ENCODE measurements around the gene AUTS2. TPM values are rescaled to one million over a fixed set of nuclear protein-coding genes. Genes with fewer than 3 reads are reported as not detected.

The AUTS2 gene
- total and polyA plus RNA-seq, 2 donors = 13.4 to 87.7 TPM

DNA sequence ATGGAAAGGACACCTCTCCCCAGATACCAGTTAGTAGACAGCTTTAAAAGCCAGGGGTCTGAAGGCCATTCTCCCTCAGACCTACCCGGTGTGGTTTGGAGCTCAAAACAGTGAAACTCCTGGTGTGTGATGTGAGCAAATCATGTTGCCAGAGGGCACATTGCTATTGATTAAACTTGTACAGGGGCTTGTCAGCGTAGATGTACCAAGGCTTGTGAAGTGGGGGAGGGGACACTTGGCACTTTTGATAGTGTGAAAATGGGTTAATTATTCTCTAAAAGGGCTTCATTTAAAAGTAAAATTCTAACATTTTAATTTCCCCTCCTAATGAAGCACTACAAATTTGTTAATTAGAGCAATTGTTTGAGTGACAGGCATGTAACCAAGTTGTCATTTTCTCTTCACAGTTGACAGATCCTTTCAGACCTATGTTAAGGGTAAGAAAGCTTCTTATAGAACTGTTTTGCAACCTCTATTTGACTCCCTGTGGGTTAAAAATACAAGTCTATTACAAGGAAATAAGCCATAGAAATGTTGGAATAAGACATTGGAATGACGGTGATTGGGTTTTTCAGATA is 1176.8 kb downstream of the AUTS2 start:
- no peaks in the 10 kb centered on the region for H3K4me1 ChIP-seq (ENCODE audit: insufficient read depth)
- no peak overlapping the region for H3K27ac ChIP-seq (ENCODE audit: low read depth)
- no peak for DNase-seq (ENCODE audit: extremely low spot score)
- peaks cover 7% of the 10 kb centered on the region for H3K36me3 ChIP-seq (ENCODE audit: insufficient read depth)
- 95% methylated on average over 3 of the region's 3 CpGs for WGBS
- no peak overlapping the region for H3K4me3 ChIP-seq (ENCODE audit: low read depth, low read length)

DNA sequence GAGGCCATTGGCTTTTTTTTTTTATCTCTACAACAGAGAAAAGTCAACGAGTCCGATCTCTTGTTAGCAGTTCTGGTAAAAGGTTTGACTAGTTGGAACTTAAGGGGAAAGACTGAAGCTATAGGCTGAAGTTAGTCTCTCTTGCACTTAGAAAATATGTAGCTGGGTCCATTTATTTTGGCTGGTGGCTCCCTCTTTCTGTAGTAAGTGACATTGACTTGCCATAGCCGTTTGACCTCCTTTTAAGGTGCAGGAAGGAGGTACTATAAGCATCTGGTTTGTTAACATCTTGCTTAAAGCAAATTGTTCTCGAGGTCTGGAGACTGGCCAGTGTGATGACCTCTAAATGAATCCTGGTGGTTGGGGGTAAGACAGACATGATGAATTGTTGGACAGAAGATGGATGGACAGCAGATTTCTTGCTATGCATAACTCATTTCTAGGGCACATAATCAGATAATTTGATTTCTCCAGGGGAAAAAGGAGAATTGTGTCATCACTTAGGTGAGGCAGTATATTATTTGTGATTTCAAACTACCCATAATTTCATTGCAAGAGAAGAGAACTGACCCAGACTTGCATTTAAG is 1177.4 kb downstream of the AUTS2 start:
- H3K27ac ChIP-seq (ENCODE audit: low read depth) = no peak overlapping the region
- no peak overlapping the region for H3K4me3 ChIP-seq (ENCODE audit: low read depth, low read length)
- DNase-seq (ENCODE audit: extremely low spot score) = no peak
- WGBS = 78% methylated on average over 4 of the region's 4 CpGs
- H3K36me3 ChIP-seq (ENCODE audit: insufficient read depth) = peaks cover 7% of the 10 kb centered on the region
- no peaks in the 10 kb centered on the region for H3K4me1 ChIP-seq (ENCODE audit: insufficient read depth)

DNA sequence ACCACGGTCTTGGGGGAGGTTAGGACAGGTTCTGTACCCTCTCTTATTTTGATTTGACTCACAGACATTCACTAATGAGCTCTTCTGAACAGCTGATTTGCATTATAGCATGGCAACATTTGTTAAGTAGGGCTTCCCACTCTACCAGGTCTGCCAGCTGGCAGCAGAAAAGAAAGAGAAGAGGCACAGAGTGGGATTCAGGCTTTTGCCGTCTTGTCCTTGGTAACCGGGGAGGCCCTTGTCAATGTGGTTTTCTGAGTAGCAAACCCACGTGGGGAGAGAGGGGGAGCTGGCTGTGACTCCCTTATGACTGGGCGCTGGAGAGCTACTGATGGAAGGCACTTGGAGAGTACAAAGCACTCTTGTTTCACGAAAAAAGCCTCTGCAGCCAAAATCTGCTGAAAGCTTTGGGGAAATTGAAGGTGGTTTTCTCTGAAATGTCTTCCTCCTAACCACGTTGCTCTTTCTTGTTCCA is 1178.4 kb downstream of the AUTS2 start:
- WGBS = 81% methylated on average over 7 of the region's 7 CpGs
- no peak for DNase-seq (ENCODE audit: extremely low spot score)
- Histone ChIP-seq H3K4me3 (ENCODE audit: low read depth, low read length) (no peak overlapping the region), H3K27ac (ENCODE audit: low read depth) (no peak overlapping the region), H3K4me1 (ENCODE audit: insufficient read depth) (no peaks in the 10 kb centered on the region), H3K36me3 (ENCODE audit: insufficient read depth) (peaks cover 7% of the 10 kb centered on the region)

DNA sequence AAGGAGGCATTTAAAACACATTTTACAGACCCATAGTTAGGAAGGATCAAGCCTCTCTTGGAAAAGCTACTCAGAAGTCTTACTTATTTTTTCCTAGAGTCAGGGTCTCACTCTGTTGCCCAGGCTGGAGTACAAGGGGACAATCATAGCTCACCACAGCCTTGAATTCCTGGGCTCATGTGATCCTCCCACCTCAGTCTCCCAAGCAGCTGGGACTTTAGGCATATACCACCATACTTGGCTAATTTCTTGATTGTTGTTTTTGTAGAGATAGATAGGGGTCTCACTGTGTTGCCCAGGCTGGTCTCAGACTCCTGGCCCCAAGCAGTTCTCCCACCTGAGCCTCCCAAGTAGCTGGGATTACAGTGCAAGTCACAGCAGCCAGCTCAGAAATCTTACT is 1179.0 kb downstream of the AUTS2 start:
- Histone ChIP-seq H3K4me3 (ENCODE audit: low read depth, low read length) (no peak overlapping the region), H3K4me1 (ENCODE audit: insufficient read depth) (no peaks in the 10 kb centered on the region), H3K36me3 (ENCODE audit: insufficient read depth) (peaks cover 5% of the 10 kb centered on the region), H3K27ac (ENCODE audit: low read depth) (no peak overlapping the region)
- DNase-seq (ENCODE audit: extremely low spot score) = no peak

DNA sequence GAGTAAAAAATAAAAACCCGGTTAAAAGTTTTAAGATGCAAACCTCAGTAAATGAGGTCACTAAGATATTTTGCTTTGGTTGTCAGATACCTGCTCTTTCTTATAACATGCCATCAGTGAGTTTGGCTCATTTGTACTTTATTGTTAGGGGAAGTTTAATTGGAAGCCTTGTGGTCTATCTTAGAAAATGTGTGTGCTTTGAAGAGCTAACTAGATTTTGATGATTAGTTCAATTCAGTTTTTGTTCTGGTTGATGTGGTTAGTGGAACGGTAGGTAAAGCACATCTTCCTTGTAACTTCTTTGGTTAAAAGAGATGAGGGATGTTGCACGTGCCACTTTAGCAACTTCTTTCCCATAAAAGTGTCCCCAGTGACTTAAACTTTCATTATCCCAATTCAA is 1180.3 kb downstream of the AUTS2 start:
- 88% methylated on average over 3 of the region's 3 CpGs for WGBS
- no peak overlapping the region for H3K27ac ChIP-seq (ENCODE audit: low read depth)
- no peak for DNase-seq (ENCODE audit: extremely low spot score)
- no peaks in the 10 kb centered on the region for H3K4me1 ChIP-seq (ENCODE audit: insufficient read depth)
- peaks cover 5% of the 10 kb centered on the region for H3K36me3 ChIP-seq (ENCODE audit: insufficient read depth)
- no peak overlapping the region for H3K4me3 ChIP-seq (ENCODE audit: low read depth, low read length)

DNA sequence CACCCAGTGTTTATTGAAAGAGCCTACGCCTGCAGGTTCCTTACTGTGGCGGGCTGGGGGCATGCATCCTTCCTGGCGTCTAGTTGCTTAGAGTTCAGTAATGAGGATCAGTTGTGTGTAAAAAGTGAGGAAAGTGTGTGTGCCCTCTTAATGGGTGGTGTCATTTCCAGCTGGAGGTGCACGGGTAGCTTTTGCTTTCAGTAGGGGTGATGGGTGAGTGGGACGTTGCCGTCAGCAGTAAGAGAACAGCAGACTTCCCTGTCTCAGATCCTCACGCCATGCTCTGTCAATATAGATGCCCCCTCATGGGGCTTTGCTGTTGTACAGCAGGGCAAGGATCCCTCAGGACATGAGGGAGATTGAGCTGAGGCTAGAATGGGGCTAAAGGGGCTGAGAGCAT is 1181.0 kb downstream of the AUTS2 start:
- Histone ChIP-seq H3K4me1 (ENCODE audit: insufficient read depth) (no peaks in the 10 kb centered on the region), H3K36me3 (ENCODE audit: insufficient read depth) (peaks cover 5% of the 10 kb centered on the region), H3K27ac (ENCODE audit: low read depth) (no peak overlapping the region), H3K4me3 (ENCODE audit: low read depth, low read length) (no peak overlapping the region)
- WGBS = 88% methylated on average over 7 of the region's 7 CpGs
- no peak for DNase-seq (ENCODE audit: extremely low spot score)

DNA sequence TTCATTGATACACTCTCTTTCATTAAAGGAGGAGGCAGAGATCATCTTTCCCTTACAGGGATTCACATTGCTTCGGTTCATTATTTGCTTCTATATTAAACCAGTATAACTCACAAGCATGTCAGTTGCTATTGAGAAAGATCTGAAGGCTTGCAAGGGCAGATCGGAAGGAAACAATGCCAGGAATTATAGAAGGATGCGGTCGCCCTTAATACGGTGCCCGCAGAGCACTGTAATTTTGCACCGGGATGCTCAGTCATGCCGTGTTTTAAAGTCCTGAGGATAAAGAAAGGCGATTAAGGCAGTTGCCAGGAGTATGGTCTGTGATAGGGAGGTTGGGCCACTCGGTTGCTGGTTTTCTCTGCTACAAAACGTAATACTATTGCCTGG is 1183.6 kb downstream of the AUTS2 start:
- peaks cover 16% of the 10 kb centered on the region for H3K36me3 ChIP-seq (ENCODE audit: insufficient read depth)
- no peak for DNase-seq (ENCODE audit: extremely low spot score)
- H3K27ac ChIP-seq (ENCODE audit: low read depth) = no peak overlapping the region
- H3K4me1 ChIP-seq (ENCODE audit: insufficient read depth) = no peaks in the 10 kb centered on the region
- WGBS = 96% methylated on average over 11 of the region's 11 CpGs
- H3K4me3 ChIP-seq (ENCODE audit: low read depth, low read length) = no peak overlapping the region

DNA sequence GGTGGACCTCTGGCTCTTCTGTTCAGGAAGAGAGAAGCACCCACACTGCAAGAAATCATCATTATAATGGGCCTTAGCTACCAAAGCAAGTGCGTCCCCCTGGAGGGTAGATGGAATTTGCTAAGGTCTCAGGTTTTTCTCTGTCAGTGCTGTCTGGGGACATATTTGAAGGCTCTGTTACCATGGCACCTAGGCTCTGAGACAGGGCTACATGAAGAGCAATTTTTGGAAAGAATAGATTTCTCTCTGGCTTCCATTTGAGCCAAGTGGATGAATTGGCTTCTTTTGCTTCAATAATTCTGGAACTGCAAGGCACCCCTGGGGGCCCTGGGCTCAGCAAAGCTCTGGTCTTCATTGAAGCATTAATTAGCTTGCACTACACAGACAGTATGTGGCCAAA is 1184.5 kb downstream of the AUTS2 start:
- peaks cover 14% of the 10 kb centered on the region for H3K36me3 ChIP-seq (ENCODE audit: insufficient read depth)
- H3K4me1 ChIP-seq (ENCODE audit: insufficient read depth) = no peaks in the 10 kb centered on the region
- H3K27ac ChIP-seq (ENCODE audit: low read depth) = no peak overlapping the region
- H3K4me3 ChIP-seq (ENCODE audit: low read depth, low read length) = no peak overlapping the region
- DNase-seq (ENCODE audit: extremely low spot score) = no peak
- 100% methylated on average over 1 of the region's 1 CpG for WGBS

DNA sequence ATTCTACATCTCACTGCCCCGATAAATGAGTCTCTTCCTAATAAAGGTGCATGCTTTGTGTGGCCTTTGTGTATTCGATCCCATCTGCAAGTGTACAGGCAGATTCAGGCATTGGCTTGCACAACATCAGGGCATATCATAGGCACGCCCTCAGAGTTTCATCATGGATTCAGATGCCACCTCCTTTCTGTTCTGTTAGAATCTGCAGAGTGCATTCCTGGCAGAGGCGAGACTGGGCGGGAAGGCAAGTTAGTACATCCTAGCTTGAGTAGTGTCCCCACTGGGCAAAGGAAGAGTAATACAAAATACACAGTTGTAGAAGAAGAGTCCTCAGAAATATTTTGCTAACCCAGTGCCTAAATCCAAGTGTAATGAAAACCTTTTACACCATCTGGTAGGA is 1187.2 kb downstream of the AUTS2 start:
- WGBS = 93% methylated on average over 5 of the region's 5 CpGs
- DNase-seq (ENCODE audit: extremely low spot score) = no peak
- Histone ChIP-seq H3K4me3 (ENCODE audit: low read depth, low read length) (no peak overlapping the region), H3K36me3 (ENCODE audit: insufficient read depth) (peaks cover 23% of the 10 kb centered on the region), H3K4me1 (ENCODE audit: insufficient read depth) (no peaks in the 10 kb centered on the region), H3K27ac (ENCODE audit: low read depth) (no peak overlapping the region)

DNA sequence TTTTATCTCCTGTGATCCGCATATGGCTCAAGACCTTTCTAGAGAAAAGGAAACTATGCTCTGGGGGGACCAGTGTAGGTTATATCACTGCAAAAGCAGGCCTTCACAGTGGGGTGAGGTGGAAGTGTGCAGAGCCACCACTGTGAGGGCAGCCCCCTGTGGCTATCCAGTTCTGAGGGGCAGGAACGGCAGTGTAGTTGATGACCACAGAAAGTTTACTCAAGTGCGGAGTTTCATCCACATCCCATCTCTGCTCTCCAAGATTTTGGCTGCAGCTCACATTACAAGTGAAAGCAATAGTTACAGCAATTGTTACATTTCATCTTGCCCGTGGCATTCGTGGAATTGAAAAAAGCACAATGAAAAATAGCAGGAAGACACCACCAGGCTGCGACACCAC is 1187.8 kb downstream of the AUTS2 start:
- peaks cover 24% of the 10 kb centered on the region for H3K36me3 ChIP-seq (ENCODE audit: insufficient read depth)

DNA sequence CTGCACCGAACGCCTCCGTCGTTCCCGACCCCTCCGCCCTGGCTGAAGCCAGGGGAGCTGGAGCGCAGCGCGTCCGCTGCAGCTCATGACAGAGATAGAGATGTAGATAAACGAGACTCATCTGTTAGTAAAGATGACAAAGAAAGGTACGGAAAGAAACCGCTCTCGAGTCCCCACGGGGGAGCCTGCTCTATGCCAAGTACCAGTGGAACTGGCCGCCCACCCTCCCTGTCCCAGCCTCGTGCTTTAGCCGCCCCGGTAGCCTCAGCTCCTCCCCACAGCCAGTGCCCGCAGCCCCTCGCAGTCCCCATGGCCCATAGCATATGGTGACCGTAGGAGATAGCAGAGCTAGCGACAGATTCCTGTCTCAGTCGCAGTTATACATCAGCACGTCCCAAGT is 1189.0 kb downstream of the AUTS2 start:
- H3K36me3 ChIP-seq (ENCODE audit: insufficient read depth) = peaks cover 24% of the 10 kb centered on the region
- WGBS = 96% methylated on average over 25 of the region's 25 CpGs

More for the DNA sequence above, 1187.8 kb downstream of the AUTS2 start:
- 93% methylated on average over 6 of the region's 6 CpGs for WGBS
- no peak overlapping the region for H3K27ac ChIP-seq (ENCODE audit: low read depth)
- DNase-seq (ENCODE audit: extremely low spot score) = no peak
- no peaks in the 10 kb centered on the region for H3K4me1 ChIP-seq (ENCODE audit: insufficient read depth)
- H3K4me3 ChIP-seq (ENCODE audit: low read depth, low read length) = no peak overlapping the region

DNA sequence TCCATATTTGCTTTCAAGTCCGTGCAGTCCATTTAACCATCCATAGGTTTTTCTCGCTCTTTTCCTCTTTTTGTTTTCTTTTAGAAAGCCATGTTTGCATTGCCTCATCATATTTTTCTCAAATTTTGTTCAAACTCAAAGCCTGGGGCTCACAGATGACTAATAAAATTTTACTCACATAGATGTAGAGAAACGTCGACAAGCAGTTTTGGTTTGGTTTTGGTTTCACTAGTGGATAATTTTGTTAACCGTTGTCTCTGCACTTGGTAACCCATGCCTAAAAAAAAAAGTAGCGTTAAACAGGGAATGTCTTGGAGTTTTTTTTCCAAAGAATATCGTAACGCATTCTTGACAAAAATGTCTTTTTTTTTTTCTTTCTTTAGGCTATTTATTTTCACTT is 1189.5 kb downstream of the AUTS2 start:
- H3K36me3 ChIP-seq (ENCODE audit: insufficient read depth) = peaks cover 24% of the 10 kb centered on the region
- H3K27ac ChIP-seq (ENCODE audit: low read depth) = no peak overlapping the region
- 85% methylated on average over 8 of the region's 8 CpGs for WGBS
- no peak for DNase-seq (ENCODE audit: extremely low spot score)
- H3K4me3 ChIP-seq (ENCODE audit: low read depth, low read length) = no peak overlapping the region
- no peaks in the 10 kb centered on the region for H3K4me1 ChIP-seq (ENCODE audit: insufficient read depth)

More for the DNA sequence above, 1189.0 kb downstream of the AUTS2 start:
- Histone ChIP-seq H3K4me1 (ENCODE audit: insufficient read depth) (no peaks in the 10 kb centered on the region), H3K4me3 (ENCODE audit: low read depth, low read length) (no peak overlapping the region), H3K27ac (ENCODE audit: low read depth) (no peak overlapping the region)
- no peak for DNase-seq (ENCODE audit: extremely low spot score)

DNA sequence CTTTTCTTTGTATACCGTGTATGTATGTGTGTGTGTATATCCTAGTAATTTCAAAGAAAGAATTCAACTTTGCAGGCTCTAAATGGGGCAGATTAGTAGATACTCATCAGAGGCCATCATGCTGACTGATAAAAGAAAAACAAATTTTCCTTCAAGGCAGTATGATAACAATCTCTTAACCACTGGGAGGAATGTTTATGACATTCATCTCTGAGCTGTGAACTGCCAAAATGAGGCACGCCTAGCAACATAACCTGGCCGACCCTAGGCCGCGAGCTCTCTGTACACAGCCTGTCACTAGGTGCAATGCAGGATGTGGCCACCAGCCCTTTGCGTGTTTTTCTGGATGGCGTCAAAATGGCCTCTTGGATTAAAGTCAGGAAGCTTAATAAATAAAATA is 1190.0 kb downstream of the AUTS2 start:
- WGBS = 81% methylated on average over 7 of the region's 7 CpGs
- DNase-seq (ENCODE audit: extremely low spot score) = no peak
- Histone ChIP-seq H3K36me3 (ENCODE audit: insufficient read depth) (peaks cover 24% of the 10 kb centered on the region), H3K4me3 (ENCODE audit: low read depth, low read length) (no peak overlapping the region), H3K27ac (ENCODE audit: low read depth) (no peak overlapping the region), H3K4me1 (ENCODE audit: insufficient read depth) (no peaks in the 10 kb centered on the region)

DNA sequence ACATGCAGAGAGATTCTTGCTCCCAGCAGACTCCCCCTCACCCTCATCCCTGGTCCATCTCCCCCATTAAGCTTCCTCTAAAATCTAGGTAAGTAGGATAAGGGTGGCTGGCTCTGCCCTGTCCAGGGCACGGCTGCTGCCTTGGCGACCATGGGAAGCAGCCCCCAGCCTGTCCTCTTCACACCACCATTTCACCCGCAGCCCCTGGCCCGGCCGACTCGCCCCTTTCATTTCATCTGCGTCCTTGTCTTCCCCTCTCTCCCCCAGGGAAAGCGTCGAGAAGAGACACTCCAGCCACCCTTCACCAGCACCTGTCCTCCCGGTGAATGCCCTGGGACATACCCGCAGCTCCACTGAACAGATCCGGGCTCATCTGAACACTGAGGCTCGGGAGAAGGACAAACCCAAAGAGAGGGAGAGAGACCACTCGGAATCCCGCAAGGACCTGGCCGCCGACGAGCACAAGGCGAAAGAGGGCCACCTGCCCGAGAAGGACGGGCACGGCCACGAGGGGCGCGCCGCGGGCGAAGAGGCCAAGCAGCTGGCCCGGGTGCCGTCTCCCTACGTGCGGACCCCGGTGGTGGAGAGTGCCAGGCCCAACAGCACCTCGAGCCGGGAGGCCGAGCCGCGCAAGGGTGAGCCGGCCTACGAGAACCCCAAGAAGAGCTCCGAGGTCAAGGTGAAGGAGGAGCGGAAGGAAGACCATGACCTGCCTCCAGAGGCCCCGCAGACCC is 1191.4 kb downstream of the AUTS2 start:
- no peak overlapping the region for H3K4me3 ChIP-seq (ENCODE audit: low read depth, low read length)
- no peaks in the 10 kb centered on the region for H3K4me1 ChIP-seq (ENCODE audit: insufficient read depth)
- no peak for DNase-seq (ENCODE audit: extremely low spot score)
- H3K27ac ChIP-seq (ENCODE audit: low read depth) = no peak overlapping the region
- 99% methylated on average over 43 of the region's 43 CpGs for WGBS
- H3K36me3 ChIP-seq (ENCODE audit: insufficient read depth) = peaks cover 24% of the 10 kb centered on the region
